HG02623 (cell line): ENCODE measurements around the gene TBC1D22A.

Experiments
- ATAC-seq: cut with Tn5 transposase; IDR thresholded peaks from one replicate; pipeline ENCODE4 v1.9.1; 2021; ENCODE audit warnings: moderate library complexity; ENCODE audit not compliant: unreplicated experiment

TBC1D22A gene

DNA sequence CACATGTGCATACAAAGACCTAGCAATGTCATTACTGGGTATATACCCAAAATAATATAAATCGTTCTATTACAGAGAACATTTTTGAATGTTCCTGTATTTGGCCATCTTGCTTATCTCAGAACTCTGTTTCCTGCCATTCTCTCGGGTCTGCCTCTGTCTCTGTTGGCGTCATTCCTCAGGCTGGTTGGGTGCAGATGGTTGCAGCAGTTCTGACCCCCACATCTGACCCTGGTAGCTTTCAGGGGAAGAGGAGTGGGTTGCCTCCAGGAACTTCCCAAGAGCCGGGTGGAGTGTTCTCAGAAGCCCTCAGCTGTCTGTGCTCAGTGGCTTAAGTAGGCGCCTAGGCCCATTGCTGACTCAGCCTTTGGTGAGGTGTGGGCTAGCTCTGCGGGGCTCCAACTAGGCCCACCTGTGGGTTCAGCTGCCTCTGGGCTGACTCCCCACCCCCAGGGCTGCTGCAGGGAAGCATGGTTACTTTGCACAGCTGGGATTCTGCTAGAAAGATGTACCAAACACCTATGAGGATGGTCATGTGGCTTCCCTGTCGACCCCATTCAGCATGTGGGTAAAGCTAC, 114.0 kb downstream of the TBC1D22A start:
- ATAC-seq: no peak

DNA sequence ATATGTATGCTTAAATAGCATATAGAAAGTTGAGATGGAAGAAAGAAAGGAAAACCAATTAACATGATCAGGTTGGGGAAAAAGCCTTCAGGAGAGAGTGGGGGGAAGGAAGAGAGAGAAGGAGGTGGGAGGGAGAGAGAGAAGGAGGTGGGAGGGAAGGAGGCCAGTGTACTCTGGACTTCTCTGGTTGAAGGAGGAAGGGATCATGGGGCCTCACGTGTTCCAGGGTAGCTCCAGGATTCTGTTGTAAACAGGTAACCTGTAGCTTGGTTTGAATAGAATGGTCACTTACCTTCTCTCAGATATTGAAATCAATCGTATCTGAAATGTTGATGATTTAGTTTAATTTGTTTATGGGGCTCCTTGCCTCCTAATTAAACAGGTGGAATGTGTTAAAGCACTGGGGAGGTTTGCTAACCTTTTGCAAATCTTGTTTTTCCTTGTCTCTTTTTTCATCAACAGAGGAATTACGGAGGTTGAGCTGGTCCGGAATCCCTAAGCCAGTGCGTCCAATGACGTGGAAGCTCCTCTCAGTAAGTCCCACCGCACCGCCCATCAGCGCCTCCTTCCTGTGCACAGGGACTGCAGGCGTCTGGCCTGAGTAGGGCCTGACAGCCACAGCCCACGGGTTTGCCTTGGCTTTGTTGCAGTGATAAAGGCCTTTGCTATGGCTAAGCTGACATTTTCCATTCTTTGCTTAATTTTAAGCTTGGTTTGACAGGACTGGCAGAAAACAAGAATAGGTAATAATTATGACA, 115.9 kb downstream of the TBC1D22A start:
- ATAC-seq: no peak

DNA sequence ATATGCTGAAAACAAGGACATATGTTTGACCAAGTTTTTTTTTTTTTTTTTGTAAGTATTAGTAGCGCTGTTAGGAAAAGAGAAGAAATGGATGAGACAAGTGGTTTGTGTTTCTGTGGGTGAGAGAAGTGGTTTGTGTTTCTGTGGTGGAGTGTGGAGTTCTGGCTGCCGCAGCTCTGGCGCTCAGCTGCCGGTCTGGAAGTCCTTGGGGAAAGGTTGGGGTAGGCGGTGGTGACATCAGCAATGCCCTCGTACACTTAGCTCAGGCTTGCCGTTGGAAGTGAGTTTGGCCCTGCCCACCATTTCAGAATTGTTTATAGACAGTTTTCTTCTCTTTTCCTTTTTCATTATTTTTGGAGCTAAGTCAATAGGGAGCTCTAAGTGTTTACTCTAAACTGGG, 116.6 kb downstream of the TBC1D22A start:
- no peak for ATAC-seq

DNA sequence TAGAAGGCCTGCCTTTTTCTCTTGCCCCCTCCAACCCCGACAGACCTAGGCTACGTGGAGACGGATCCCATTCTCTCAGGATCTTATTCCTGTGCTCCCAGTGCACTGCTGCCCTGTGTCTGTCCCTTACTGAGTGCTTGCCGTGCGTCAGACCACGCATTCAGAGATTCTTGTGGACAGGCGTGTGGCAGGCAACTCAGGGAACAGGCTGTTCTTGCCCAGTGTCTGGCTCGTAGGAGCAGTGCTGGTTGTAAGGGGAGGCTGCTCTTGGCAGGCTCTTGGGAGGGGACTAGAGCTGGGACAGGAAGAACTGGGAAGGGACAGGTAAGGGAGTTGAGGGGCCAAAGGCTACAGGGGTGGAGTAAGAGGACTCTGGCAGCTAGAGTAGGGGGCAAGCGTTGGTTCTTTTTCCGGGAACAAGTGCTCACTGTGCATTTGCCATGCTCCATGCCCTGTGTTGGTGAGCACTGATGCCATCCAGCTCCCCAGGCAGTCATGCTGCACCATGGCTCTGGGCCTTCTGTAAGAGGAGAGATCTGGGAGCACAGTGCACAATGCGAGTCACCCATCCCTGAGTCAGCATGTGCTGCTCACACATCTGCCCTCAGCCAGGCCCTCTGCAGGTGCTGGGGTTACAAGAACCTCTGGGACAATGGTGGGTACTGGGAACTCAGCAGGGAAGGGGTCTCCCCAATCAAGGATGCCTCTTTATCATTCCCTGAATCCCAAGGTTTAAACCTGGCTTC, 119.1 kb downstream of the TBC1D22A start:
- no peak for ATAC-seq

DNA sequence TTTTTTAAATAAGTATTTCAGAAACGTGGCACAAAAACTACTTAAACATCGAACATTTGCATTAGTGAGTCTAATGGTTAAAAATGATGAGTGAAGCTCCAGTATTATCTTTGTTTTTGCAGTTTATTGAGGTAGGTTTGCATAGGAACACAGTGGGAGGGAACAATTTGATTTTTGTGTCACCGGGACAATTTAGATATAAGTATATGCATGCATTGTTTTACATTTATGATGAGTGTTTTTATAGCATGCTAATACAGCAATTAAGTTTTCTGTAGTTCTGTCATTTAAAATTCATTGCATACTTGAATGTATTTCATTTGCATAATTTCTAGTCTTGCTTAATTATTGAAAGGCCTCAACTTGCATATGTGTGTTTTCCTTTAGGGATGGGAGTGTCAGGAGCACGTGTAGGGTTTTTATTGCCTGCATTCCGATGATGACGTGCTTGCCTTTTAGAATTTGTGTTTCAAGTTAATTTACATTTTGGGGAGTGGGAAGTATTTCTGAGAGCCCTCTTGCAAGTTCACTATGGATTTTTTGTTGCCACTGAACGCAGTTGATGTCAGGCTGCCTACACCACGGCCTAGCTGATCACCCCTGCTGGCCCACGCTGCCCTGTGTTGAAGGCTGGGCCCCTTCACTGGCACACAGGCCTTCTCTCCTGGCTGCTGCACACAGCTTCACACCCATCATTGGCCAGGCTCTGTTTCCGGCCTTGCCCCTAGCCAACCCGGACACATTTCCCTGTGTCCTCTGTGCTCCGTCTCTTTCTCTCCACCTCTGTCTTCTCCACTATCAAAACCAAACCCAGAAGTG, 120.9 kb downstream of the TBC1D22A start:
- no peak for ATAC-seq

DNA sequence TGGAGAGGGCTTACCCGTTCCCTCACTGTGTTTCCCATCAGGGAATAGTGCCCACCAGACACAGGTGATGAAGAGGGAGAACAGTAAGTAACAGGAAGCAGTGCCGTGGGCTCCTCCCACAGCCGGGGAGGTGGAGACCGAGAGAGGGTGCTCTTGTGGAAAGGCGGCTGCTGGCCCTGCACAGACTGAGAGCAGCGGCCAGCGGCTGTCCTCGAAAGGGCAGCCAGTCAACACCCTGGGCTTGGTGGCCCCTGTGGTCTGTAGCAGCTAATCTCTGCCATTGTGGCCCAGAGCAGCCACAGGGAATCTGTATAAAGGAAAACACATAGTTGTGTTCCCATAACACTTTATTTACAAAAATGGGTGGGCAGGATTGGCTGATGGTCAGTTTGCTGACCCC, 121.9 kb downstream of the TBC1D22A start:
- no peak for ATAC-seq

DNA sequence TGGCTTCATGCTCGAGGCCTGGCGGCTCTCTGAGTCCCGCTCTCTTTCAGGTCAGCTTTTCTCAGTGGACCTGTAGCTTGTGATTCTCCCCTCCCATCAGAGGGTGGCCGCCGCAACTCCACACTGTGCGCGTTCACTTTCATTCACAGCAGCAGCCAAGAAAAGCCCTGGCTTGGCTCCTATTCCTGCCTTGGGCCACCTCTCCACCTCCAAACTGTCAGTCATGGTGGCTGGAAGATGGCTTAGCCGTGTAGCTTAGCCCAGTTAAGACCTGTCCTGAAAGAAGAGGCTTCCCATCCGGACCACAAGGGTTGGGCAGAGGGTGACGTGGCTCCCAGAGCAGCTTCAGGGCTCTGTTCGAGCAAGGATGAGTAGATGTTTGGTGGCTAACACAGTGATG, 125.5 kb downstream of the TBC1D22A start:
- no peak for ATAC-seq

DNA sequence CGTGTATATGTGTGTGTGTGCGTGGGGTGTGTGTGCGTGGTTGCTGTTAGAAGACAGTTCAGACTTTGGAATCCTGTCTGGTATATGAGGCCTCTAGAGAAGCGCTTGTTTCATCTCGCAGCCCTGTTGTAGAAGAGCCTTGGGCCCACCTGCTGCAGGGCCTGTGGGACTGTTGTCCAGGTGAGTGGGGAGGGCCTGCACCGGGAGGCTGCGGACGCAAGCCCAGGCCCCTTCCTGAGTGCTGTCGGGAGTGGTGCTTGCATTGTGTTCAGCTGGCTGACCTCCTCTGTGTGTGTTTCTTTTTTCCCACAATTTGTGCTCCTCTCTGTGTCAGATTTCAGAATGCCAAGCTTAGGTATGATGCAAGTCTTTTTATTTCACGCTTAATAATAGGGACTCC, 128.4 kb downstream of the TBC1D22A start:
- no peak for ATAC-seq

DNA sequence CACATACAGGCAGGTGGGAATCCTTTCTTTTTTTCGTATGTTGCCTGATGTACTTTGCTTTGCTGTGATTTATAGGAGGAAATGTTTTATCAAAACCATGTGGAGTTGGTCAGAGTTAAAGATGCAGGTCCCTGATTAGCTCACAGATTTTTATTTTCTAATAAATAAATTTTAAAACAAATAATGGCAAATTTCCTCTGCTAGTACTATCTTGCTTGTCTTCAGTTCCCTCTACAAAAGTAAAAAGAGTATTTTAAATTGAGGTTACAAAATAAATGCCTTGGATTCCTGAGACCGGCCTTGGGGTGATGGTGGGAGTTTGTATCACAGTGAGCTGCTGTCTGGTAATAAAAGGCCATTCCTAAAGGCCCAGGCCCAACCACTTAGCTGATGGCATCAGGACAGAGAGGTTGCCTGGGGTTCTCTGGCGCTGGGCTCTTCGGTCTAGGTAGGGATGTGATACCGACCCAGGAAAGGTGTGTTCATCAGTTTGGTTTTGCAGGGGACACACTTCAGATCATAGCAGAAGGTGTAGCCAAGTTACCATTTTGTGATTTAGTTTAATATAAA, 129.0 kb downstream of the TBC1D22A start:
- ATAC-seq: no peak

DNA sequence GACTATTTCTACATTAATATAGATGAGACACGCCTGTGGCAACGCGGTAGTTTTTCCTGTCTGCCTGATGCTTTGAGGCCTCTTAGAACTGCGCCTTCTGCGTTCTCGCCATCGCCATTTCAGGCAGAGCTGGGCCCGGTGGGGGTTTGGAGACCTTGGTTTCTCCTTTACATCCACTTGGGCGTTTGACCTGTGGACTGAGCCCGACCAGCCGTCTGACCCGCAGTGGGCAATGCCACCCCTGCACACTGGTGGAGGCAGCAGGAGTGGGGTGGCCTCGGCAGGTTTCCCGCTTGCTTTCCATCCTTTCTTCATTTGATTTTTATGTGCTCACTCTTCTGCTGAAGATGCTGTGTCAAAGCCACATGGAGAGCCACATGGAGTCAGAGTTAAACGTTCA, 130.4 kb downstream of the TBC1D22A start:
- ATAC-seq: no peak

DNA sequence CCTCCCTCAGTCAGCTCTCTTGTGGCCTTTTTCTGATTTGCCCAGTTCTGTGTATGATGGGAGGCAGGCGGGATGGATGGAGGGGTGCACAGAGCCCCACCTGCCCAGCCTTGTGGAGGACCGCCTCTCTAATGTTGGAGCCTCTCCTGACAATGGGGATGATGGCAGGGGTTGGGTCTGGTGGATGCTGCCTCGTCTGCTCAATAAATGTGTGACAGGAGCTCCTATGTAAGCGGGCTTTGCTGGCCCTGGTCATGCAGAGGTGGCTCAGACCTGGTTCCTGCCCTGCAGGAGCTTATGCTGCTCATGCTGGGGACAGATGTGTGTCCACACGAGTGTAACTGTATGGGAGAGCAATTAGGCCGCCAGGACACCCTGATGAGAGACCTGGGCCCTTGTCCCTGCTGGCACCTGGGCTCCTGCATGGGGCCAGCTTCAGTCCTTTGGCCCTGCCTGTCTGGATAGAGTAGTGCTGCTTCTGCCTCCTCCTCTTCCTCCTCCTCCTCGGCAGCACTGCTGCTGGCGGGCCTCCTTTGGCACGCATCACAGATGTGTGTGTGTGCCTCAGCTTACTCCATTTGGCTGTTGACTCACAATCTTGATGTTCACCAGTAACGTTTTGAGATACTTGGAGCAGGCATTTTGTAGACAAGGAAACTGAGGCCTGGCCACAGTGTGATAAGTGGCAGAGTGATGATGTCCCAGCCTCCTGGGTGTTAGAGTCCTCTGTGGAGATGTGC, 131.0 kb downstream of the TBC1D22A start:
- no peak for ATAC-seq

DNA sequence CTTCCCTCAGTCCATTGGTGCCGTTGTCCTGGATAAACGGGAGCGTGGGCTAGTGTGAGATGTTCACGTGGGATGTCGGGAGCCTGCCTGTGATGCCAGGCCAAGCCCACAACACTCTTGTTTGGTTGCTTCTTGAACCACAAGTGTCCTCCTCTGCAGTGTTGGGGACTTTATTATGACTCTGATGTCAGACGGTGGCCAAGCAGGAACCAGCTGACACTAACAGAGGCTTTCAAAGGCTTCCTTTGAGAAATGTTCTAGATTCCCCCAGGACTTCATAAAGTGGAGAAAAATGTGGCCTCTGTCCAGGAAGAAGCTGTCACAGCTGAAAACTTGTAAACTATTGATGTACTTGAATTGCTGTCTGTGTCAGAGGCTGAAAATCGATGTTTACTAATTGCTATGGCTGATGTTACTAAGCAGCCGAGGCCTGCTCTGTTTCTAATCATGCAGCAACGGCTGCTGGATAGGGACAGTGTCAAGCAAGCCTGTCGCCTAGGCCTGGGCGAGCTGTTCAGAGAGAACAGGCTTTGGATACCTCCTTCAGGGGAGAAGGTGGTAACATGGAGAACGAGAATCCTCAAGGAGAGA, 131.7 kb downstream of the TBC1D22A start:
- ATAC-seq: no peak

DNA sequence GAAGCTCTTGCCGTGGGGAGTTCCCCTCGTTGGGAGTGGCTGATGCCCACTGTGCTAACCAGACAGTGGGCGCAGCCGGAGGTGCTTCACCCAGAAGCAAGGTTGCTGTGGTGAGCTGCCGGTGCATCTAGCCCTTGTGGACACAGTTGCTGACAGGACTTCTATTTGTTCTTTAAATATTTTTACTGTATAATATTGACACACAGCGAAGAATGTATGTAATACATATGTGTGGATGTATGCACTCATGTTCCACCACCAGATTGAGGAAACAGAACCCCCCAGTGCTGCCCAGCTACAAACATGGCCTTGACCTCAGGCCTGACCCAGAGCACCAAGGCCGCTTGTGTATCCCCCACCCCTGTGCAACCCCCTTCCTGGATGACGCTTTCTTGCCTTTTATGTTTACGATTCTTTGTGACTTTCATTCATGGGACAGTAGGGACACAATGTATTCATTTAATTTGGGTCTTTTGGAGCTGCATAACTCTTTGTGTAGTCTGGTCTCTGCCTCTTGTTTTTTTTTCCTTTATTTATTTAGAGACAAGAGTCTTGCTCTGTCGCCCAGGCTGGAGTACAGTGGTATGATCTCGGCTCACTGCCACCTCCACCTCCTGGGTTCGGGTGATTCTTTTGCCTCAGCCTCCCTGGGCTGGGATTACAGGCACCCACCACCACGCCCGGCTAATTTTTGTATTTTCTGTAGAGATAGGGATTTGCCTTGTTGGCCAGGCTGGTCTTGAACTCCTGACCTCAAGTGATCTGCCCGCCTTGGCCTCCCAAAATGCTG, 132.6 kb downstream of the TBC1D22A start:
- ATAC-seq: no peak

DNA sequence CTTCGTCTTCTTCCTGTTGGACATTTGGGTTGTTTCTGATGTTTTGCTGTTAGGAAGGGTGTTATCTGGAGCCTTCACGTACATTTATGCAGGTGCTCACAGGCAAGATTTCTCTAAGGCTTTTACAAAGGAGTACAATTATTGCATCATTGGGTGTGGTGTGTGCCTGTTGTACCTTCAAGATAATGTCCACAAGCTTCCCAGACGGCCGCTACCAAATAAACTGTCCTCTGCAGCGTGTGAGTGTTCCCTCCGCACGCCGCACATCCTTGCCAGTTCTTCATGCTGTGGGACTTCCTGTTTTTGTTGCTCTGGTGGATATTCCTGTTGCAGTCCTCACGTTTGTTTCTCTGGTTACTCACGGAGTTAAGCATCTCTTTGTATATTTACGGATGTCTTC, 133.3 kb downstream of the TBC1D22A start:
- no peak for ATAC-seq

DNA sequence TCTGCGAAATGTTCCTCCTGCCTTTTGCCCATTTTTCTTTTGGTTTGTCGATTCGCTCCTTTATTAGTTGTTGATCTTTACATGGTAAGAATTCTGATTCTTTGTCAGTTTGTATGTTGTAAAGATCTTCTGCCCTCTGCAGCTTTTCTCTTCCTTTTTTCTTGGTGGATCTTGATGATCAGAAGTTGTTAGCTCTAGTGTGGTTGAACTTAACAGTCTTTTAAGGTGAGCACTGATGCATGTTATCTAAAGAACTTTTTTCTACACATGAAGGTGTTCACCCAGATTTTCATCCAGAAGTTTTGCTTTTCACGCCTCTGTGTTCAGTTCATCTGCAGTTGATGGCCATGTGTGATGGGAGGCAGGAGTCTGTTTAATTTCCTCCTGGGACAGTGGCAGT, 133.7 kb downstream of the TBC1D22A start:
- ATAC-seq: no peak

DNA sequence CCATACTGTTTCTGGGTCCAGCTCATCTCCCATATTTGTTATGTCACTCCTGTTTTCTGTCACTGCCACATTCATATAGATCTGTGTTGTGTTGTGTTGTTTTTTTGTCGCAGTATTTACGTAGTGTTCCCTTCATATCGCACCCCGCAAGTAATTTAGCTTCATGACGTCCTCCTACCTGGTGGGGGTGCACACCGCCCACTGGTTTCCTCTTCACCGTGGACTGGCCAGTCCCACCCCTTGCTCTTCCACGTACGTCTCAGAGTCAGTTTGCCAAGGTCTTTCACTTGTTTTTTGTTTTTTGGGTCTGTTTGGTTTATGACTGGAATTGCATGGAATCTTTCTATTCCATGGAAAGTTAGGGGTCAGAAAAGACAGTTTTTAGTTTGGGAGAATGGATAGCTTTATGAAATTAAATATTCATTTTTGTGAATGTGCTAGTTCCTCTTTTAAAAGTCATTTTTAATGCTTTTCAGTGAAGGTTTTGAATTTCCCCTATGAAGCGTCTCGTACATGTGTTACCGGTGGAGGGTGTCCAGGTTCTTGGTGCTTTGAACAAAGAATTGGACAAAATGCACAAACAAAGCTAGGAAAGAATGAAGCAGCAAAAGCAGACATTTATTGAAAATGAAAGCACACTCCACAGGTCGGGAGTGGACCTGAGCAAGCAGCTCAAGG, 134.3 kb downstream of the TBC1D22A start:
- no peak for ATAC-seq

DNA sequence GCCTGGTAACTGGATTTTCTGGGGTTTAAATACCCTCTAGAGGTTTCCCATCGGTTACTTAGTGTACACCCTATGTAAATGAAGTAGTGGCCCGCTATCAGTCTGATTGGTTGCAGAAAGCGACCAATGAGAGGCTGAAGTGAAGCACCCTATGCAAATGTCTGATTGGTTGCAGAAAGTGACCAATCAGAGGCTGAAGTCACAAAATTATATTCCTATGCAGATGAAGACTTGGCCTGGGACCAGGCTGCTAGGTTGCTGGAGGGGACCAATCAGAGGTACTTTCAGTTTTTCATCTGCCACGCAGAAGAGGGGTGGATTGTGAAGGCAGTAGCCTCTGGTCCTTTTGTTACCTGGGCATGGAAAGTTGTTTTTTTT, 134.8 kb downstream of the TBC1D22A start:
- no peak for ATAC-seq

DNA sequence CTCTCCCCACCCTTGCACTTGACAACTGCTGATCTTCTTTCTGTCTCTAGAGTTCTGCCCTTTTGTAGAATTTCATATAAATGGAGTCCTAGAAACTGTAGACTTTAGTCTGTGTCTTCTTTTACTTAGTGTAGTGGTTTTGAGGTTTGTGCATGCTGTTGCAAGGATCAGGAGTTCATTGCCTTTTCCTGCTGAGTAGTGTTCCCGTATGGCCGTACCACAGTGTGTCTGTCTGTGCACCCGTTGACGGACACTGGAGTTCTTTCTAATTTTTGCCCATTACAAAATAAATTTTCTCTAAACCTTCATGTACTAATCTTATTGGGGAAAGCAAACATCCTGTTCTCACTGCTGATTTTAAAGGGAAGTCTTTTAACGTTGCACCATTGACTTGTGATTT, 138.1 kb downstream of the TBC1D22A start:
- ATAC-seq: no peak

DNA sequence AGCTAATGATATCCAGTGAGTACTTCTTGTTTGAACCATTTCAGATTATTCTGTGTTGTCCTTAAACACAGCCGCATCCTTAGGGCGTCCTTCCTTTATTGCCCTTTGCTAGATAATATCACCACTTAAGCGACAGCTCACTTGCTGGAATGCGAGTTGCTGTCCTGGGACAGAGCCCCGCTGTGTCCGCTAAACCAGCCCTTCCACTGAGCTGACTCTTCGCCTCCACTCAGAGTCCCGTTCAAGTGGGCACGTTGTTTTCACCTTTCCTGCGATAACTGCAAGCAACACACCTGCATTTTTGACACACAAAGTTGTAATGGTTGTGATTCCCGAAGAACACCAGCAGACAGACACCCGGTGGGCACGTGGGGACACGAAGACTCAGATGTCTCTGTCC, 140.0 kb downstream of the TBC1D22A start:
- ATAC-seq: no peak
